HG03460 (cell line): ENCODE measurements around the gene LLGL2.

Experiments used
- ATAC-seq: cut with Tn5 transposase; IDR thresholded peaks from one replicate; pipeline ENCODE4 v1.9.1; 2021; ENCODE audit not compliant: unreplicated experiment

The LLGL2 gene

GRCh38 chr17:75492555-75493168 is 32.8 kb upstream of the LLGL2 start:
- no peak for ATAC-seq

DNA sequence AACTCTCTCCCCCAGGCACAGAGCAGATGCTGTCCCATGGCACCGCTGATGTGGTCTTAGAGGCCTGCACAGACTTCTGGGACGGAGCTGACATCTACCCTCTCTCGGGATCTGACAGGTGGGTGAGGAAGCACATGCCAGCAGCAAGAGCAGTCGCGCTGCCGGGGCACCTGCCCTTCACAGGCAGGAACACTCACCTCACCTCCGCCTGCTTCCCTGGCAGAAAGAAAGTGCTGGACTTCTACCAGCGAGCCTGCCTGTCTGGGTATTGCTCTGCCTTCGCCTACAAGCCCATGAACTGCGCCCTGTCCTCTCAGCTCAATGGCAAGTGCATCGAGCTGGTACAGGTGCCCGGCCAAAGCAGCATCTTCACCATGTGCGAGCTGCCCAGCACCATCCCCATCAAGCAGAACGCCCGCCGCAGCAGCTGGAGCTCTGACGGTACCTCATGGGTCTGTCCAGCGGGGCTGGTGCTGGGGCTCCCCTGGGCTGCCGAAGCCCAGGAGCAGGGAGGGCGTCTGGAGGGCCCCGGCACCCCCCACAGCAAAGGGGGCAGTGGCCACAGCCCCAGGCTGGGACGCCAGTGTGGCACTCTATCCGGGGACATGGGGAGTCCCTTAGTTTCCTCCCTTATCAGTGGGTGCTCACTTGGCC is 31.9 kb upstream of the LLGL2 start:
- no peak for ATAC-seq

DNA sequence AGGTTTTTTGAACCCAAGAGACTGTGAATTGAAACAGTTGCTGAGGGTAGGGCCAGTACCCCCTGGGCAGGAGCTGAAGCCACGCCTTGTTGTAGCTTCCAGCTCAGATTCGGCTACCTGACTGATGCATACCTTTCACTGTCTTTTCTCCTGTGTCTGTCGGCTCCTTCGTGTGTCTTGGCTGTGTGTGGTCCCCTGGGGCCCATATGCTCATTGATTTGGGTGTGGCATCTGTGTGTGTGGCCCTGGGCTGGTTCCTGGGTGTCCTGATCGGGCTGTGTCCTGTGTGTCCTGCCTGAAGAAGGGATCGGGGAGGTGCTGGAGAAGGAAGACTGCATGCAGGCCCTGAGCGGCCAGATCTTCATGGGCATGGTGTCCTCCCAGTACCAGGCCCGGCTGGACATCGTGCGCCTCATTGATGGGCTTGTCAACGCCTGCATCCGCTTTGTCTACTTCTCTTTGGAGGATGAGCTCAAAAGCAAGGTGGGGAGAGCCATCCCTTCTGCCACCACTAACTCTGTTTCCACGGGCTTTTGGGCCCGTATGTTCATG is 31.1 kb upstream of the LLGL2 start:
- no peak for ATAC-seq

DNA sequence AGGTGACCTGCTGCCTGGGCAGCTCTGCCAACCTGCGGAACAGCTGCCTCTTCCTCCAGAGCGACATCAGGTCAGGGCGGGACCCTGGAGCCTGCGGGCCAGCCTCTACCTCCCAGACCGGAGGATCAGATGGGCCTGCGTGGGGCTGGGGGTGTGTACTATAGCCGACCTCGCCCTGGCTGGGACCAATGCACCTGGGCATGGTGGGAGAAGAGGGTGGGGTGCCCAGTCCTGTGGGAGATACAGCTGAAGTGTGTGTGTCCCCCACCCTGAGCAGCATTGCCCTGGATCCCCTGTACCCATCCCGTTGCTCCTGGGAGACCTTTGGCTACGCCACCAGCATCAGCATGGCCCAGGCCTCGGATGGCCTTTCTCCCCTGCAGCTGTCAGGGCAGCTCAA is 29.5 kb upstream of the LLGL2 start:
- ATAC-seq: no peak

DNA sequence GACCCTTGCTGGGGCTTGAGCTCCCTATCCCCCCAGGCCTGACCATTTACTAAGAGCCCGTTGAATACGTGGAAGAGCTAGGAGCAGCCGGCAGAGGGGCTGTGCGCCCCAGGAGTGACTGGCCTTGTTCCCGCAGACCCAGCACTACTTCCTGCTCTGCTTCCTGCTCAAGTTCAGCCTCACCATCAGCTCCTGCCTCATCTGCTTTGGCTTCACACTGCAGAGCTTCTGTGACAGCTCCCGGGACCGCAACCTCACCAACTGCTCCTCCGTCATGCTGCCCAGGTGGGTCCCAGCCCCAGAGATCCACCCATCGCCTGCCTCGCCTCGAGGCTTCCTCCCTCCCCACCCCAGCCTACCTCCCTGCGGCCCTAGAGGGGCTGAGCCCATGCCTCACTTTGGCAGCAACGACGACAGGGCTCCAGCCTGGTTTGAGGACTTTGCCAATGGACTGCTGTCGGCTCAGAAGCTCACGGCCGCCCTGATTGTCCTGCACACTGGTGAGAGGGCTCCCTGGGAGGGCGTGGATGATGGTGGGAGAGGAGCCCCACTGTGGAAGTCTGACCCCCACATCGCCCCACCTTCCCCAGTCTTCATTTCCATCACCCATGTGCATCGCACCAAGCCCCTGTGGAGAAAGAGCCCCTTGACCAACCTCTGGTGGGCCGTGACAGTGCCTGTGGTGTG is 27.3 kb upstream of the LLGL2 start:
- ATAC-seq: no peak

DNA sequence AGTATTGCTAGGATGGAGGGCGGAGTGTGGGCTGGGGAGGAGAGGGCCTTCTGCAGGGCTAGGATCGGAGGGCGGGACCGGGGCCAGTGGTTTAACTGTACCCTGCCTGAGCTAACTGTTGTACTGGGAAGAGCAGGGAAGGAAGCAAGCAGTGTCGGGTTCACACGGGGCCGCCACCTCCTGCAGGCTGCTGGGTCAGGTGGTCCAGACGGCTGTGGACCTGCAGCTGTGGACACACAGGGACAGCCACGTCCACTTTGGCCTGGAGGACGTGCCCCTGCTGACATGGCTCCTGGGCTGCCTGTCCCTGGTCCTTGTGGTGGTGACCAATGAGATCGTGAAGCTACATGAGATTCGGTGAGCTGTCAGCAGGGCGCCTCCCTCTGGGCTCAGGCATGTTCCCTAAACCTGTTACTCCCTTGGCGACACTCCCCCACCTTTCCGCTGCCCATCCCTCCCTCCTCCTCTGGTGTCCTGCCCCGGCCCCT is 26.7 kb upstream of the LLGL2 start:
- no peak for ATAC-seq

DNA sequence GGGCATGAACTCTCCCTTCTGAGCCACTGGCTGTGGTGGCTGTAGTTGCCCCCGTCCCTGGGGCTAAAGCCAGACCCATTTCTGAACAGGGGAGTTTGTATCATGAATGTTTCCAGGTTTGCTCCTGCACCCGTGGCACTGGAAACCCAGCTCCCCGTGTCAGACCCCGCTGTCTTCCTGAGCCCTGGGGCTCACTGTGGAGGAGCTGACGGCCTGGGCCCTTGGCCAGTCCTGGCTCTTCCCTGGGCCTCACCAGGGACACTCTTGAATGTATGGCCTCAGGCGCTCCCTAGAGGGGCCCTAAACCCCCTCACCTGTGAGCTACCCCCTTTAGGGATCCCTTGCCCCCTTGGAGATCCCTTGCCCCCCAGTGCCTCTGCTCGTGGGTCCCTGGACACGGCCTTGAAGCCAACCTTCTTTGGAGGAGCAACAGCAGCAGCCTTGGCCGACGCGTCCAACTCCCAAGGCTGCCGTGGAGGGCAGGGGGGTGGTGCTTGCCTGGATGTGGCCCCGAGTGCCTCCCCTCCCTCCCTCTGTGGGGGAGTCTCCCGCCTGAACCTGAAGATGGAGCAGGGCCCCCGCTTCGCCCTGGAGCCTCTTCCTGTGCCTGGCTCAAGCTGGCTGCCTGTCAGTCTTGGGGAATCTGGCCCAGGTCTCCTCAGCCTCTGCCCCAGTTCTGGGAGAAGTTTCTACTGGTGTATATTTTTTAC is 26.0 kb upstream of the LLGL2 start:
- no peak for ATAC-seq

- no peak for ATAC-seq
These were observed 24.9 kb upstream of the LLGL2 start for GRCh38 chr17:75500419-75501216.

DNA sequence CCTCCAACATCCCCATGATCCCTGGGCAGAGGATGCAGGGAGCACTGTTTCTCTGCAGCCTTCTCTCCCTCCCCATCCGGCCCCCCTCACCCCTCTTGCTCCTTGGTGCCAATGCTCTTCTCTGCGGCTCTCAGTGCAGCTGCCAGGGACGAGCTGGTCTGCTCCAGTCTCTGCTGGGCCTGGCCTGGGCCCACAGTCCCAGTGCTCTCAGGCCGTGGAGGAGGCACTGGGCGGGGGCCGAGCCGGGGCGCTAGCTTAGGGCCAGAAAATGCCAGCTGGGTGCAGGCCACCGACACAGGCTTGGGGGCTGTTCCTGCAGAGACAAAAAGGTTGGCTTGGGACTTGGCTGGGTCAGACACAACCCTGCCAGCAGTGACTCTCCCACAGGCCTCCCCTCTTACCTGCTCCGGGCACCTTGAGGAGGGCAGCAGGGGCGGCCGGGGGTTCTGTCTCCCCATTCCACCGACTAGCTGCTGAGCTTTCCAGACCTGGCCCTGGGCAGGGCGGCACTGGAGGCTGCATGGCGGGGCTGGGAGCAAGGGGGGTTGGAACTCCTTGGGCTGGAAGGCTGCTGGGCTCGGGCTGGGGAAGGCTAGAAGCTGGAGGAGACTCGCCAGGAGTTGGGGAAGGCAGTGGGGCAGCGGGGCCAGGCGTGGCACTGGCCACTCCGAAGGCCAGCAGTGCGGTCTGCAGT is 24.0 kb upstream of the LLGL2 start:
- no peak for ATAC-seq

GRCh38 chr17:75502072-75502720 is 23.3 kb upstream of the LLGL2 start:
- no peak for ATAC-seq

DNA sequence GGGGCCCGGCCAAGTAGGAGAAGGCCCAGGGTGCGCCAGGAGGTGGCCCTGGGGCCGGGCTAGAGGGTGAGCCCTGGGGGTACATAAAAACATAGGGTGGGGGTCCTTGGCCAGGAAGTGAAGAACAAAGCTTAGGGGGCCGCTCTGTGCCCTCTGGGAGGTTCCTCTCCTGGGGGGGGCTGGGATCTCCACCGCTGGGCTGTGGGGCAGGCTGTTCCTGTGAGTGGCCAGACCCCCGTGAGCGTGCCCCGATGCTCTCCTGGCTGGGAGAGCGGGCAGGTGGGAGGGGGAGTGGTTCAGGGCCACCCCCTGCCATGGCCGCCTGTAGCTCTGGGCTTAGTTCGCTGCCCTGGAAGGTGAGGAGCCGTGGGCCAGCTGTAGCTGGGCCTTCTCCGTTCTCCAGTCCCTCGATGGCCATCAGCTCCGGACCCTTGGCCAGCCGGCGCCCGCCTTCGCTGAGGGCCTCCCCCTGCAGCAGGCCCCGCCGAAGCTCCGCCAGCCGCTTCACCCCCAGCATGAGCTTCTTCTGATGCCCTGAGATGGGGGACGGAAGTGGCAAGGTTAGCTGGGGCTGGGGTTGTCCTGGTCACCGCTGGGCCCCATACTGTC is 22.7 kb upstream of the LLGL2 start:
- no peak for ATAC-seq

DNA sequence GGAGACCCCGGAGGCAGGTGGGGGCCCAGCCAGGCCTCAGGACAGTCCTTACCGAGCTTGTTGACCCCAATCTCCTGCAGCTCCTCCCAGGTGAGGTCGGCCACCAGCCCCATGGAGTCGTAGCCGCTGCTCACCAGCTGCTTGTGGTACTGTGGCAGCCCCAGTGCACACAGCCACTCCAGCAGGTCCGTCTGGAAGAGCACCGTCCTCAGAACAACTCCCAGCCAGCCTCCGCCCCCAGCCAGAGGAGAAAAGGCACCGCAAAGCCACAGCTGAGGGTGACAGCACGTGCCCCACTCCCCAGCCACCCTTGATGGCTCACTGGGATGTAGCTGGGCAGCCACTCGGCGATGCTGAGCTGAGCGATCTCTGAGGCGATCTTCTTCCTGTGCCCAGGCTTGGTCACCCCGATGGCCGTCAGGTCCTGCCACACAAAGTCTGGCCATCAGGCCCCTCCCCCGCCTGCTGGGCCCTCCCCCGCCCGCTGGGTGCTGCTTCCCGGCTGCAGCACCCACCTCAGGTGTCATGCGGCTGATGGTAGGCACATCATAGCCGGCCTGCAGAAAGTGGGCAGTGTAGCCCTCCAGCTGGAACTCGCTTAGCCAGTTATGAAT is 22.1 kb upstream of the LLGL2 start:
- no peak for ATAC-seq

DNA sequence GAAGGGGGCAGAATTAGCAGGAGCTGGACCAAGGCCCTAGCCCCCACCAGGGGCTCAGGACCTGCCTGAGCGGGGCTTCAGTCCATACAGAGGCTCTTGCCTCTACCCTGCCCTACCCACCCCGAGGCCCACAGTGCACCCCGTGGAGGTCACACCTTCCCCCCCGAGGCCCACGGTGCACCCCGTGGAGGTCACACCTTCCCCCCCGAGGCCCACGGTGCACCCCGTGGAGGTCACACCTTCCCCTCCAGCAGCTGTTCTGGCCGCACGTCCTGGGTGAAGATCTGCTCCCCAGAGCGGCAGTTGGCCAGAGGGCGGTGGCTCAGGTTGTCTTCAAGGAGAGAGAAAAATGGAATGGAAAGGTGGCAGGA is 21.5 kb upstream of the LLGL2 start:
- ATAC-seq: no peak

DNA sequence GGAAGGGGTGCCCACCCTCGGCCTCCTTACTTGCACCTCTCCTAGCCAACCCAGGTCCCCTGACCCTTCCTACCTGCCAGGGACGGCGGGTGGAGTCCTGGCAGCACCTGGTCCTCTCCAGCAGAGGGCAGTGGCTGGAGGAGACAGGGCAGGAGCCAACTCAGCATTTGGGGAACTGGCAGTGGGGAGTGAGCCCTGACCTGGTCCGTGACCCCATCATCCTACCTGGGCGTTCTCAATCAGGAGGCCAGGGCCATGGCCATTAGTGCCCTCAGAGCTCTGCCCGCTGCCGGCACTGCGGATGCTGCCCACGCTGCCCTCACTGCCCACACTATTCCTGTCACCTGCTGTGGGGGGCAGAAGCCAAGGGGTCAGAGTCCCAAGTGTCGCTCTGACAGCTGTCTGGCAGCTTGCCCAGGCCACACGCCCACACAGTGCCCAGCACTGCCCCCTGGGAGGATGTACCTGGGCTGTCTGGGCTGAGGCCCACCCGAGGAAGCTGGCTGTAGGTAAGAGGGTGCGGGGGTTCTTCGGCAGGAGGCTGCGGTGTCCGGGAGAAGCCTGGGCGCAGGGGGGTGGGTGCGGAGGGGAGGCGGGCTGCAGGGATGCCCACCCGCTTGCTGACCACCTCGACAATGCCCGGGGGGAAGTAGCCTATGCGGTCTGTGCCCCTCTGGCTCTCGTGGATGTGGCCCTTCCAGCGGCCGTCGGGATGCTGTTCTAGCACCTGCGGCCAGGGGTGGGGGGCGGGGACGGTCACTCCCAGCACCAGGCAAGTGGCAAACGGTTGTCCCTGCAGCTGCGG is 20.9 kb upstream of the LLGL2 start:
- no peak for ATAC-seq

DNA sequence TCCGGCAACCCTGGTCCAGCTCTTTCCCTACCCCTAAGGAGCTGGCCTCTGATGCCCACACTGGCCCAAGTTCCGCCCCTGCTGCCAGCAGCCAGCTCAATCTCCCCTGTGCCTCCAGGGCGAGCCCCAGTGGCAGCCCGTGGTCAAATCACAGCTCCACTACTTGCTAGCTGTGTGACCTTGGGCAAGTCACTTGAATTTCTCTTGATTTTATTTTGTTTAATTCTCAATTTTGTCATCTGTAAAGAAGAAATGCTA is 20.4 kb upstream of the LLGL2 start:
- ATAC-seq: no peak

DNA sequence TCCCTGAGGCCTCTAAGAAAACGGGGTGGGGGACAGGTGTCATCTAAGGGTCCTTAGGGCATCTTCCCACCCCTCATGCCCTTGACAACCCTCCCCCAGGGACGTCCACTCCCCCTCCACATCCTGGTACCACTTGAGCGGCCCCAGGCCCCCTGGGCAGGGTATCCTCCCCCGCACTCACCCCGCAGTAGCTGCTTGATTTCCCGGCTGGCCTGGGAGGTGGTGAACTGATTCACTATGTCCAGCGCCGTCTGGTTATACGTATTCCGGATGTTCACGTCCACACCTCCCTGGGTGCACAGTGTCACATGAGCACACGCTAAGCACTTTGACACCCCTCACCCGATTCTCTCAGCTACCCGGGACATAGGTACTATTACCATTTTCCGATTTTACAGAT is 19.9 kb upstream of the LLGL2 start:
- ATAC-seq: no peak

GRCh38 chr17:75506134-75506533 is 19.4 kb upstream of the LLGL2 start:
- no peak for ATAC-seq

- no peak for ATAC-seq
These were observed 18.6 kb upstream of the LLGL2 start for GRCh38 chr17:75506888-75507287.
